Hepatocyte (in vitro differentiated cells): ENCODE results near the gene TMEM117. TPM values are rescaled to one million over a fixed set of nuclear protein-coding genes. Genes with fewer than 3 reads are reported as not detected.

Source experiments
- DNase-seq: peaks from one replicate; pipeline ENCODE4 v3.0.0-alpha.2; 2016; ENCODE audit warnings: low spot score
- H2AFZ ChIP-seq: fragments of 200-600 bp; sonication (generic); 2 replicates; pipeline ENCODE4 v1.6.0; 2016; ENCODE audit warnings: antibody characterized with exemption, mild to moderate bottlenecking
- H3K27ac ChIP-seq: fragments of 200-600 bp; sonication (generic); 2 replicates; pipeline ENCODE4 v1.5.1; 2016; ENCODE audit warnings: mild to moderate bottlenecking
- H3K27me3 ChIP-seq: fragments of 200-600 bp; sonication (generic); 2 replicates; pipeline ENCODE4 v1.6.1; 2016
- H3K36me3 ChIP-seq: fragments of 200-600 bp; sonication (generic); replicated peaks from 2 replicates; pipeline ENCODE4 v1.5.1; 2016; ENCODE audit warnings: low read depth; ENCODE audit not compliant: insufficient read depth
- H3K4me1 ChIP-seq: fragments of 200-600 bp; sonication (generic); 2 replicates; pipeline ENCODE4 v1.5.1; 2016; ENCODE audit warnings: mild to moderate bottlenecking, moderate library complexity; ENCODE audit not compliant: insufficient read depth
- H3K4me2 ChIP-seq: fragments of 200-600 bp; sonication (generic); 2 replicates; pipeline ENCODE4 v1.6.0; 2016
- H3K4me3 ChIP-seq: fragments of 200-600 bp; sonication (generic); 2 replicates; pipeline ENCODE4 v1.5.1; 2016; ENCODE audit warnings: mild to moderate bottlenecking
- H3K79me2 ChIP-seq: fragments of 200-600 bp; sonication (generic); 2 replicates; pipeline ENCODE4 v1.6.0; 2017; ENCODE audit warnings: mild to moderate bottlenecking
- H3K9me2 ChIP-seq: fragments of 200-600 bp; sonication (generic); replicated peaks from 2 replicates; pipeline ENCODE4 v1.6.0; 2017; ENCODE audit warnings: mild to moderate bottlenecking; ENCODE audit not compliant: insufficient read depth
- H3K9me3 ChIP-seq: fragments of 200-600 bp; sonication (generic); 2 replicates; pipeline ENCODE4 v1.5.1; 2016; ENCODE audit warnings: low read depth, mild to moderate bottlenecking
- H4K20me1 ChIP-seq: fragments of 200-600 bp; sonication (generic); 2 replicates; pipeline ENCODE4 v1.6.0; 2016; ENCODE audit warnings: mild to moderate bottlenecking; ENCODE audit not compliant: insufficient read depth, poor library complexity, severe bottlenecking
- EZH2 ChIP-seq: fragments of 200-600 bp; sonication (generic); IDR thresholded peaks from 2 replicates; pipeline ENCODE4 v1.6.1; 2016; ENCODE audit warnings: antibody characterized with exemption, mild to moderate bottlenecking, borderline replicate concordance
- EZH2phosphoT487 ChIP-seq: fragments of 200-600 bp; sonication (generic); IDR thresholded peaks from one replicate; pipeline ENCODE4 v1.6.1; 2018; ENCODE audit warnings: antibody characterized with exemption, mild to moderate bottlenecking, low read depth, moderate library complexity; ENCODE audit not compliant: unreplicated experiment, severe bottlenecking
- WGBS: methylation state at CpG from one replicate; pipeline ENCODE4 v1.1.6; 2016; ENCODE audit warnings: low lambda C conversion rate; ENCODE audit errors: missing lambda C conversion rate; 5-methylcytosine and 5-hydroxymethylcytosine counted together
- polyA plus RNA-seq: library from polyadenylated mRNA; unstranded; fragments of >200 nt; fragmentation: Nextera tagmentation; extraction: Ambion mirVana; gene quantifications from 2 replicates; pipeline ENCODE4 v1.2.1, GENCODE V29; 2016
- total RNA-seq: library from RNA; depleted of rRNA; stranded (reverse); fragments of >200 nt; gene quantifications from 2 replicates; pipeline ENCODE4 v1.2.3, GENCODE V29; 2014
- TF ChIP-seq, protein P1 (sequence below): fragments of 200-600 bp; sonication (generic); IDR thresholded peaks from 2 replicates; pipeline ENCODE4 v1.5.1; 2016; ENCODE audit warnings: antibody characterized with exemption, mild to moderate bottlenecking; ENCODE audit not compliant: poor library complexity

The TMEM117 gene
- total and polyA plus RNA-seq, 2 experiments from 2014 or later = 12.4 to 47.1 TPM

DNA sequence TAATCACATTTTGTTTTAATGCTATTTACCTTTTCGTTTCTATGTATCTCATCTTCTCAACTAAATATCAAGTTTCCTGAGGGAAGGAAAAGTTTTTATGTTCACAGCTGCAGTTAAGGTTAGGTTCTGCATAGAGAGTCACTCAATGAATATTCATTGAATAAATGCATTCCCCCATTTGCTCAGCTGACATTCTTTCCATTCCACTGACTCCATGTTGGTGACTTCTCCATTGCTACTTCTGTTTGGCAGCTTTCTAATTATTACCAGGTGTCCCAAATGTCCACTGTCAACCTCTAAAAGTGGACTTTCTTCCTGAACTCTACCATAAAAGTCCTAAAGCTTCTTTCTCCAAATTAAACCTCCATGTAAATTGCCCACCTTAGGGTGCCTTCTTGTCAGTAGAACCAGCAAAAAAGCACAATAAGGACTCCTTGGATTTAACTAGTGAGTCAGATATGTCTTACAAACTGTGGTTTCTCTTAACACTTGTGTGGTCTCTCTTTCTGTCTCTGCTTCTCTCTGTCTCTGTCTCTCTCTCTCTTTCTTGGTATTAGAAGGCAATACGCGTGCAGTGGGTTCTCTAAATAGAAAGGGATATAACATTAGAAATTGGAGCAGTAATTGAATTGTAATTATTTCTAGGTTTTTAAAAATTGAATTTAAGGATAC is 85.9 kb downstream of the TMEM117 start:
- H3K27ac ChIP-seq = no peak overlapping the region
- no peaks in the 10 kb centered on the region for H4K20me1 ChIP-seq
- H2AFZ ChIP-seq = no peak overlapping the region
- H3K9me3 ChIP-seq = no peaks in the 10 kb centered on the region
- no peaks in the 10 kb centered on the region for H3K36me3 ChIP-seq
- no peaks in the 10 kb centered on the region for H3K27me3 ChIP-seq
- H3K4me2 ChIP-seq = no peak overlapping the region
- H3K4me3 ChIP-seq = no peak overlapping the region
- no peaks in the 10 kb centered on the region for H3K9me2 ChIP-seq
- TF ChIP-seq EZH2 (no peak), EZH2phosphoT487 (no peak)
- no peaks in the 10 kb centered on the region for H3K4me1 ChIP-seq
- DNase-seq = no peak
- whole genome bisulfite sequencing = 93% methylated on average over 3 of the region's 3 CpGs
- no peaks in the 10 kb centered on the region for H3K79me2 ChIP-seq

DNA sequence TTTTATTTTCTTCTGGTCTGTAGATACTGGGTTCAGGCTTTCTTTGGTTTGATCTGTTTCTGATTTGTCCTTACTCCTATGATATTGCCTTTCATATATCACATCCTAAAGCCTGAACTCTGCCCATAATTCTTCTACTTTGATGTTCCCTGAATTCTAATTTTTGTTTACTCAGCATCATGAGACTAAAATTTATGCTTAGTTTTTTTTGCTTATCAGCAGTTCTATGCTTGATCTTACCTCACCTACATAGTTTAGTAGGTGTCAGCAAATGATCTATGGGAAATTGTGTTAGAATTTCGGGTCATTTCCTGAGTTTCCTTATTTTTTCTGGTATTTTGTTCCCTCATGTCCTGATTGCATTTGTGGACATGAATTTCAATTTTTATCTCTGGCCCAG is 94.2 kb downstream of the TMEM117 start:
- H3K9me2 ChIP-seq = no peaks in the 10 kb centered on the region
- WGBS = 83% methylated on average over 1 of the region's 1 CpG
- no peaks in the 10 kb centered on the region for H4K20me1 ChIP-seq
- H3K4me1 ChIP-seq = no peaks in the 10 kb centered on the region
- H3K4me3 ChIP-seq = no peak overlapping the region
- H3K27ac ChIP-seq = no peak overlapping the region
- H3K27me3 ChIP-seq = no peaks in the 10 kb centered on the region
- TF ChIP-seq EZH2phosphoT487 (no peak), EZH2 (no peak)
- TF ChIP-seq, protein P1, sequence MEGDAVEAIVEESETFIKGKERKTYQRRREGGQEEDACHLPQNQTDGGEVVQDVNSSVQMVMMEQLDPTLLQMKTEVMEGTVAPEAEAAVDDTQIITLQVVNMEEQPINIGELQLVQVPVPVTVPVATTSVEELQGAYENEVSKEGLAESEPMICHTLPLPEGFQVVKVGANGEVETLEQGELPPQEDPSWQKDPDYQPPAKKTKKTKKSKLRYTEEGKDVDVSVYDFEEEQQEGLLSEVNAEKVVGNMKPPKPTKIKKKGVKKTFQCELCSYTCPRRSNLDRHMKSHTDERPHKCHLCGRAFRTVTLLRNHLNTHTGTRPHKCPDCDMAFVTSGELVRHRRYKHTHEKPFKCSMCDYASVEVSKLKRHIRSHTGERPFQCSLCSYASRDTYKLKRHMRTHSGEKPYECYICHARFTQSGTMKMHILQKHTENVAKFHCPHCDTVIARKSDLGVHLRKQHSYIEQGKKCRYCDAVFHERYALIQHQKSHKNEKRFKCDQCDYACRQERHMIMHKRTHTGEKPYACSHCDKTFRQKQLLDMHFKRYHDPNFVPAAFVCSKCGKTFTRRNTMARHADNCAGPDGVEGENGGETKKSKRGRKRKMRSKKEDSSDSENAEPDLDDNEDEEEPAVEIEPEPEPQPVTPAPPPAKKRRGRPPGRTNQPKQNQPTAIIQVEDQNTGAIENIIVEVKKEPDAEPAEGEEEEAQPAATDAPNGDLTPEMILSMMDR = no peak
- no peak for DNase-seq
- no peaks in the 10 kb centered on the region for H3K79me2 ChIP-seq
- H3K36me3 ChIP-seq = no peaks in the 10 kb centered on the region
- H3K9me3 ChIP-seq = no peaks in the 10 kb centered on the region
- no peak overlapping the region for H2AFZ ChIP-seq
- H3K4me2 ChIP-seq = no peak overlapping the region

DNA sequence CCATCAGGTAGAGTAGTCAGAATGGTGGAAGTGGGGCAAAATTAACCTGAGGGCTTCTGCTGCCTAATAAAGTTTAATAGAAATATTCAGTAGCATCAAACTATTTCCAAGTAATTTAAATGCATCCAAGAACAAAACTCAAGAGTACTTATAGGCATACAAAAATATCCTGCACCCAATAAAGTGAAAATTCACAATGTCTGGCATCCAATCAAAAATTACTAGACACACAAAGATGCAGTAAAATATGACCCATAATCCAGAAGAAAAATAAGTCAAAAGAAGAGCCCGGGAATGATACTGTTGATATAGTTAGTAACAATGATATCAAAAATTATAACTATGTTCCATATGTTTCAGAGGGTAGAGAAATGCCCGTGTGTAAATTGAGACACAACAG is 95.3 kb downstream of the TMEM117 start:
- Histone ChIP-seq H3K4me3 (no peak overlapping the region), H2AFZ (no peak overlapping the region), H3K27ac (no peak overlapping the region), H3K9me2 (no peaks in the 10 kb centered on the region), H3K4me1 (no peaks in the 10 kb centered on the region), H3K9me3 (no peaks in the 10 kb centered on the region), H3K36me3 (no peaks in the 10 kb centered on the region), H4K20me1 (no peaks in the 10 kb centered on the region), H3K4me2 (no peak overlapping the region), H3K79me2 (no peaks in the 10 kb centered on the region), H3K27me3 (no peaks in the 10 kb centered on the region)
- 95% methylated on average over 2 of the region's 2 CpGs for WGBS
- DNase-seq = no peak
- TF ChIP-seq, protein P1 = no peak
- no peak for TF ChIP-seq EZH2
- no peak for TF ChIP-seq EZH2phosphoT487

DNA sequence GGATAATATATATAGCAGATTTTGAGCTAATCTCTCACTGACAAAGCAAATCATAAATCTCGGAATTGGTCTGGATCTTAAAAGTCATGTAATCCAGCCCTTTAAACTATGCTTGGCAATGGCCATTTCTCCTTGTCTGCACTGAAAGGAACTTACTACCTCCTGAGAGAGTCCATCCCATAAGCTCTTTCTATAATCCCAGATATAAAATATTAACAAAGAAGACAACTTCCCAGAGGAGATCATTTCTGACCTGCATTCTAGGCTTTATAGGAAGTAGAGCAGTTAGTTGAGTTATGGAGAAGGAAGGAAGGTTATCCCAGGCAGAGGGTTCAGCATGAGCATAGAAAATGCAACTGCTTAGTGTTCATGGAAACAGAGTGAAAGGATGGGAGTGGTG is 99.7 kb downstream of the TMEM117 start:
- Histone ChIP-seq H3K4me1 (no peaks in the 10 kb centered on the region), H3K27me3 (no peaks in the 10 kb centered on the region), H3K79me2 (no peaks in the 10 kb centered on the region), H3K27ac (no peak overlapping the region), H4K20me1 (no peaks in the 10 kb centered on the region), H2AFZ (no peak overlapping the region), H3K4me3 (no peak overlapping the region), H3K36me3 (no peaks in the 10 kb centered on the region), H3K4me2 (no peak overlapping the region), H3K9me2 (no peaks in the 10 kb centered on the region), H3K9me3 (no peaks in the 10 kb centered on the region)
- no peak for DNase-seq
- TF ChIP-seq EZH2phosphoT487 = no peak
- no peak for TF ChIP-seq EZH2
- TF ChIP-seq, protein P1 = no peak
- WGBS = 83% methylated on average over 1 of the region's 1 CpG
